Vagina (tissue), 2 donors: Measurements from ENCODE around the gene HRH3. TPM values are rescaled to one million over a fixed set of nuclear protein-coding genes. Genes with fewer than 3 reads are reported as not detected.

ENCODE experiments used
- DNase-seq, 2 donors: peaks; one replicate each; pipeline ENCODE4 v3.0.0-alpha.2; 2017; ENCODE audit errors: extremely low spot score in 2 of 2
- H3K27ac ChIP-seq: fragments of 200-600 bp; sonication (generic); one replicate; pipeline ENCODE4 v1.5.1; 2019
- H3K27me3 ChIP-seq: fragments of 200-600 bp; sonication (generic); one replicate; pipeline ENCODE4 v1.5.1; 2019
- H3K36me3 ChIP-seq, 2 donors: fragments of 200-600 bp; sonication (generic); one replicate each; pipeline ENCODE4 v1.5.1; 2017 to 2019
- H3K4me1 ChIP-seq: fragments of 200-600 bp; sonication (generic); one replicate; pipeline ENCODE4 v1.5.1; 2019
- H3K4me3 ChIP-seq, 2 donors: fragments of 200-600 bp; sonication (generic); 1 replicate in 1 of 2; 2 replicates in 1 of 2; pipeline ENCODE4 v1.5.1; 2016 to 2019
- H3K9me3 ChIP-seq: fragments of 200-600 bp; sonication (generic); one replicate; pipeline ENCODE4 v1.5.1; 2019
- CTCF ChIP-seq, 3 experiments: fragments of 450-650 bp in 2 of 3; fragments of 200-600 bp in 1 of 3; sonication (generic) in 1 of 3; IDR thresholded peaks; one replicate each; pipeline ENCODE4 v1.5.1; 2017 to 2019; ENCODE audit warnings: antibody characterized with exemption in 3 of 3, mild to moderate bottlenecking in 2 of 3, moderate library complexity in 2 of 3
- POLR2A ChIP-seq, 2 donors: fragments of 450-650 bp; IDR thresholded peaks; one replicate each; pipeline ENCODE4 v1.6.1; 2017; ENCODE audit warnings: antibody characterized with exemption in 2 of 2, mild to moderate bottlenecking in 2 of 2, moderate library complexity in 2 of 2
- POLR2AphosphoS5 ChIP-seq, 2 donors: sonication (generic); formaldehyde crosslinking; IDR thresholded peaks; one replicate each; pipeline ENCODE4 v1.9.0; 2017; ENCODE audit warnings: antibody characterized with exemption in 2 of 2, mild to moderate bottlenecking in 2 of 2, low read depth in 1 of 2; ENCODE audit not compliant: insufficient read depth in 1 of 2
- intact Hi-C: fragments of 100-400 bp; cut with DNase I; formaldehyde crosslinking; loops from one replicate; pipeline ENCODE4 v1.15.1; 2023
- total RNA-seq: library from RNA; depleted of rRNA; stranded (reverse); fragments of >200 nt; gene quantifications from one replicate; pipeline ENCODE4 v1.2.3, GENCODE V29; 2016

The HRH3 gene
- total RNA-seq, 1 donor from 2014 or later = not detected

GRCh38 chr20:62226707-62227590 is 6.9 kb upstream of the HRH3 start:
- no peak for TF ChIP-seq POLR2A (IDR thresholded peaks at IDR 0.05)
- TF ChIP-seq POLR2AphosphoS5 (IDR thresholded peaks at IDR 0.05; ENCODE audit: insufficient read depth in 1 of 2, low read depth in 1 of 2) = no peak
- no peak for TF ChIP-seq CTCF (IDR thresholded peaks at IDR 0.05)
- Histone ChIP-seq H3K27me3 (peaks cover 3% of the 10 kb centered on the region), H3K9me3 (no peaks in the 10 kb centered on the region), H3K4me3 (no peak overlapping the region), H3K36me3 (no peaks in the 10 kb centered on the region), H3K4me1 (peaks cover under 1% of the 10 kb centered on the region), H3K27ac (no peak overlapping the region)
- DNase-seq = no peak
- intact Hi-C loops = no loop called here

- peaks cover 4% of the 10 kb centered on the region for H3K4me1 ChIP-seq
- no peak overlapping the region for H3K4me3 ChIP-seq
- no peaks in the 10 kb centered on the region for H3K36me3 ChIP-seq
- no peak for TF ChIP-seq POLR2A (IDR thresholded peaks at IDR 0.05)
- TF ChIP-seq CTCF (IDR thresholded peaks at IDR 0.05) = no peak
- no peak for TF ChIP-seq POLR2AphosphoS5 (IDR thresholded peaks at IDR 0.05; ENCODE audit: insufficient read depth in 1 of 2, low read depth in 1 of 2)
- no peaks in the 10 kb centered on the region for H3K9me3 ChIP-seq
- no peak overlapping the region for H3K27ac ChIP-seq
- peaks cover 6% of the 10 kb centered on the region for H3K27me3 ChIP-seq
- DNase-seq = no peak
- intact Hi-C loops = no loop called here
Measured at GRCh38 chr20:62225820-62226635, 6.0 kb upstream of the HRH3 start.

- TF ChIP-seq POLR2A (IDR thresholded peaks at IDR 0.05) (no peak), CTCF (IDR thresholded peaks at IDR 0.05) (no peak), POLR2AphosphoS5 (IDR thresholded peaks at IDR 0.05; ENCODE audit: insufficient read depth in 1 of 2, low read depth in 1 of 2) (no peak)
- Histone ChIP-seq H3K4me1 (peaks cover 13% of the 10 kb centered on the region), H3K4me3 (no peak overlapping the region), H3K27me3 (peaks cover 6% of the 10 kb centered on the region), H3K27ac (no peak overlapping the region), H3K9me3 (no peaks in the 10 kb centered on the region), H3K36me3 (no peaks in the 10 kb centered on the region)
- no peak for DNase-seq
- intact Hi-C loops = no loop called here
Measured at GRCh38 chr20:62225026-62225425, 4.9 kb upstream of the HRH3 start.

GRCh38 chr20:62224113-62224855 is 4.2 kb upstream of the HRH3 start:
- no peak for DNase-seq
- H3K9me3 ChIP-seq = no peaks in the 10 kb centered on the region
- peaks cover 7% of the 10 kb centered on the region for H3K27me3 ChIP-seq
- no peak for TF ChIP-seq CTCF (IDR thresholded peaks at IDR 0.05)
- no peak for TF ChIP-seq POLR2AphosphoS5 (IDR thresholded peaks at IDR 0.05; ENCODE audit: insufficient read depth in 1 of 2, low read depth in 1 of 2)
- TF ChIP-seq POLR2A (IDR thresholded peaks at IDR 0.05) = no peak
- H3K4me1 ChIP-seq = peaks cover 16% of the 10 kb centered on the region
- H3K36me3 ChIP-seq = no peaks in the 10 kb centered on the region
- H3K4me3 ChIP-seq = no peak overlapping the region
- no peak overlapping the region for H3K27ac ChIP-seq
- intact Hi-C loops = no loop called here
